ENCODE measurements around the gene SPDYE3. TPM values are rescaled to one million over a fixed set of nuclear protein-coding genes. Genes with fewer than 3 reads are reported as not detected.
"Not testable (repeated sequence)": the region's sequence is repeated elsewhere in the genome, so short reads cannot be mapped to it uniquely, and the experiment has no call there.

Gene SPDYE3
- total RNA-seq, 4 donors from 2014 or later: not detected

DNA sequence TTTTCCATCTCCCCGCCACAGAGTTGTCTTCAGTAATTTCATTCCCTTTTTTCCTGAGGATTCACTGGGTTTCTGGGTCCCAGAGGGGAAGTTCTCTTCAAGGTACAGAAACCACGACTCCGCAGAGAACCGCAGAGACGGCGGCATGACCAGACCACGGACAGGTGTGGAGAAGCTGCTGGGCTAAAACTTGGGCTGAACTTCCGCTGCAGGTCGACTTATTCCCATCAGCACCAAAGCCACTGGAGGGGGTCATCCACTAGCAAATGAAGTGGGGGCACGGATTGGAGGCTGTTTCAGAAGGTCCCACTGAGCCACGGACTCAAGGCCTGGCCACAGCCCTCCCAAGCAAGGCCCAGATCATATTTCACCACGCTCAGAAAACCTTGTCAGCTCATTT is 3.0 kb upstream of the SPDYE3 start:
- H3K4me3 ChIP-seq (ENCODE audit: low read depth, poor library complexity, severe bottlenecking); DNase-seq (ENCODE audit: low spot score in 2 of 2); intact Hi-C loops (cut with DNase I; ENCODE audit: low total_unique reads): not testable (repeated sequence)
- 84 to 94% methylated on average over 9 to 11 of the region's 12 CpGs for WGBS, 2 donors

DNA sequence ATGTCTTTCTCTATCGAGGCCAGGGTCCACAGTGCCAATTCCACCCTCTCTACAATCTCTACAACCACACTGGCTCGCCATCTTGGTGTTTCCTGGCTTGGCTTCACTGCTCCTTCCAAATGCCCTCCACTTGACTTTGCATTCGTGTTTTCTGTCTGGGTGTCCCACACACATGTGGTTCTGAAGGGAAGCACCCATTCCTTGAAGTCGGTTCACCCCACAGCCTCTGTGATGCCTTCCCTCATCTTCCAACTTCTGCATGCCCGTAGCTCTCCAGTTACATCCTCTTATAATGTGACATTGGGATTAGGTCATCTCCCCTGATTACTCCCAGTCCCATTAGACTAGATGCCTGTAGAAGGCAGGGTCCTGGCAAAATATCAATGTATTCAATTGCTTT is 10.8 kb downstream of the SPDYE3 start:
- DNase-seq (ENCODE audit: low spot score in 2 of 2): peak in 1 of 2 donors; percentile 6
- 86 to 96% methylated on average over 4 to 5 of the region's 5 CpGs for WGBS, 2 donors
- intact Hi-C loops (cut with DNase I; ENCODE audit: low total_unique reads): not testable (repeated sequence)

DNA sequence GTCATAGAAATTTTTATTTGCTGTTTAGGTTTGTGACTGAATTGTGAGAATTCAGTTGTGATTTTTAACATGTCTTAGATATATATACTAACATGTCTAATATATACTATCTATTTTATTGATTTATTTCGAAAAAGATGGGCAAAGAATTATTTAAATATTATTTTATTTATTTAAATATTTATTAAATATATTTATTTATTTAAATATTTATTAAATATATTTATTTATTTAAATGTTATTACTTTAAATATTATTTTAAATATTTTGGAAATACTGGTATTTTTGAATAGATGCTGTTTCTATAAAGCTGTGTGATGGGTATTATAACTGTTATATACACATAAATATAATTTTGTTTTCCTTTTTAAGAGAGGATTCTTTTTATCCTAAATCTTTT is 14.1 kb downstream of the SPDYE3 start:
- WGBS, 2 donors: 100% methylated on average over 1 of the region's 1 CpG
- H3K4me3 ChIP-seq (ENCODE audit: low read depth, poor library complexity, severe bottlenecking); DNase-seq (ENCODE audit: low spot score in 2 of 2); intact Hi-C loops (cut with DNase I; ENCODE audit: low total_unique reads): not testable (repeated sequence)

More for the DNA sequence above, 10.8 kb downstream of the SPDYE3 start:
- not testable (repeated sequence) for H3K4me3 ChIP-seq (ENCODE audit: low read depth, poor library complexity, severe bottlenecking)

DNA sequence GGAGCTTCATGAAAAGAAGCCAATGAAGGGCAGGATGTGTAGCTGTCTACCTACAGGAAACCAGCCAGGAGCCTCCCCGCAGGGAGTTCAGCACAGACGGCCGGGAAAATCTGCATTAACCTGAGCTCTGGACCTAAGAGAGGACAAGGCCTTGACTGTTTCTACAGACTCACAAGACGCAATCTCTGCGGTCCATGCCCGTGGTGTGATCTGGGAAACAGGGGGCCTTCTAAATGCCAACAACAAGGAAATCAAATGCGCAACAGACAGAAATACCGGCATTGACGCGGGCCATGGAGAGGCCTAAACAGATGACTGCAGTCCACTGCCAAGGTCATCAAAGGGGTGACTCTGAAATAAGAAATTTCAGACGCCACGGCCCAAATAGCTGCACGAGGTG is 16.7 kb downstream of the SPDYE3 start:
- intact Hi-C loops (cut with DNase I; ENCODE audit: low total_unique reads); DNase-seq (ENCODE audit: low spot score in 2 of 2); H3K4me3 ChIP-seq (ENCODE audit: low read depth, poor library complexity, severe bottlenecking): not testable (repeated sequence)
- 95 to 96% methylated on average over 13 of the region's 13 CpGs for WGBS, 2 donors

DNA sequence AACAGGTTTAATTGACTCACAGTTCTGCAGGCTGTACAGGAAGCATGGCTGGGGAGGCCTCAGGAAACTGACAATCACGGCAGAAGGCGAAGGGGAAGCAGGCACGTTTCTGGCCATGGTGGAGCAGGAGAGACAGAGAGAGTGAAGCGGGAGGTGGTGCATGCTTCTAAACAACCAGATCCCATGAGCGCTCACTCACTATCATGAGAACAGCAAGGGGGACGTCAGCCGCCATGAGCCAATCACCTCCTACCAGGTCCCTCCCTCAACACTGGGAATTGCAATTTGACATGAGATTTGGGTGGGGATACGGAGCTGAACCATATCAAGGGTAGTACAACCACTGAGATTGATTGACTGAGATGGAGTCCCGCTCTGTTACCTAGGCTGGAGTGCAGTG is 18.2 kb downstream of the SPDYE3 start:
- DNase-seq (ENCODE audit: low spot score in 2 of 2); H3K4me3 ChIP-seq (ENCODE audit: low read depth, poor library complexity, severe bottlenecking); intact Hi-C loops (cut with DNase I; ENCODE audit: low total_unique reads): not testable (repeated sequence)
- WGBS, 2 donors: 81 to 94% methylated on average over 9 of the region's 9 CpGs

DNA sequence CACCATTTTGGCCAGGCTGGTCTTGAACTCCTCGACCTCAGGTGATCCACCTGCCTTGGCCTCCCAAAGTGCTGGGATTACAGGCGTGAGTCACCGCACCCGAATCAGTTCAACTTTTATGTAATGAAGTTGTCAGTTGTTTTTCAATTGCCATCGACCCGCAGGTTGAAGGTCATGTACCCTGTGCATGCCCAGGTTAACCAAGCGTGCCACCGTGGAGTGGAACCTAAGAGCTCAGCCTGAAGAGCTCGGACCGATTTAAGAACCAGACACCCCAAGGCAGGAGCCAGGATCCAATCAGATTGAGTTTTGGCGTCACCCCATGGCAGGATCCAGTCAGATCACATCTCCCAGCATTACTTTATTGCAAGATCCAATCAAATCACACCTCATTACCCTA is 19.4 kb downstream of the SPDYE3 start:
- H3K4me3 ChIP-seq (ENCODE audit: low read depth, poor library complexity, severe bottlenecking); intact Hi-C loops (cut with DNase I; ENCODE audit: low total_unique reads); DNase-seq (ENCODE audit: low spot score in 2 of 2): not testable (repeated sequence)
- WGBS, 2 donors: 95 to 98% methylated on average over 7 to 10 of the region's 11 CpGs

DNA sequence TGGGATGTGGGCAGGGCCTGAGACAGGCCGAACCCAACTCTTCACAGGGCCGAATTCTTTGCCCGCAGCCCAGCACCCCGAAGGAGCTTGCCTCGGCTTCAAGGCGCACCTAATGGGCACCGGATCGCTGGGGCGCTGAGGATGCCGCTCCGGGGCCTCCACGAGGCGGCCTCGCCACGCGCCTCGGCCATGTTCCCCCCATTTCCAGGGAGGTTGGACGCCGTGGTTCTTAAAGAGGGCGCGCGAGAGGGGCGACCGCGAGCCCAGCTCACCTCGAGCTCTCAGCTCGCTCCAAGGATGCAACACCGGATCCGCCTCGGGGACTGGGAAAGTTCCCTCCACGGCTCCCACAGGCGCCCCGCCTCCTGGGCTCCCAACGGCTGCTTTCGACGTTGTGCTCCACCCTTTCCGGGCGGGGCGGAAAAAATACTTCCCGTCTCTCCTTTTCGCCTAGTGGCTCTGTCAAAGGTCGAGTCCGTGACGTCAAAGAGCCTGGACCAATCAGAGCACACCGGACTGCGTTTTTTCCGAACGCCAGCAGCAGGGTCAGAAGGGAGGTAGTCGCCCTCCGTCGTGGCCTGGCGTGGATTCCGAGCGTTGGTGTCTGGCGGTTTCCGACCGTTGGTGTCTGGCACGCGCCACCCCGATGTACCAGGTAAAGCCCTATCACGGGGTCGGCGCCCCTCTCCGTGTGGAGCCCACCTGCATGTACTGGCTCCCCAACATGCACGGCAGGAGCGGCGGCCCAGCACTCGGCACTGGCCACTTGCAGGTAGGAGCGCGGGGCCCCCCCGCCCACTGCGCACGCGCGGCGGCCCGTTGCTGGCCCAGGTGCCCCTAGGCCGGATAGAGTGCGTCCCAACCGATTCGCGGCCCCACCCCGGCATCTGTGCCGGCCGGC is 28.3 kb downstream of the SPDYE3 start:
- TF ChIP-seq POLR2A (IDR thresholded peaks at IDR 0.05): peak in 1 of 2 donors; percentile 69
- 0% methylated on average over 13 to 52 of the region's 85 CpGs for WGBS, 2 donors
- peak overlapping the region; percentile 65 for H3K4me3 ChIP-seq (ENCODE audit: low read depth, poor library complexity, severe bottlenecking)
- intact Hi-C loops (cut with DNase I; ENCODE audit: low total_unique reads): not testable (repeated sequence)
- DNase-seq (ENCODE audit: low spot score in 2 of 2): peak; percentile 94 to 99

DNA sequence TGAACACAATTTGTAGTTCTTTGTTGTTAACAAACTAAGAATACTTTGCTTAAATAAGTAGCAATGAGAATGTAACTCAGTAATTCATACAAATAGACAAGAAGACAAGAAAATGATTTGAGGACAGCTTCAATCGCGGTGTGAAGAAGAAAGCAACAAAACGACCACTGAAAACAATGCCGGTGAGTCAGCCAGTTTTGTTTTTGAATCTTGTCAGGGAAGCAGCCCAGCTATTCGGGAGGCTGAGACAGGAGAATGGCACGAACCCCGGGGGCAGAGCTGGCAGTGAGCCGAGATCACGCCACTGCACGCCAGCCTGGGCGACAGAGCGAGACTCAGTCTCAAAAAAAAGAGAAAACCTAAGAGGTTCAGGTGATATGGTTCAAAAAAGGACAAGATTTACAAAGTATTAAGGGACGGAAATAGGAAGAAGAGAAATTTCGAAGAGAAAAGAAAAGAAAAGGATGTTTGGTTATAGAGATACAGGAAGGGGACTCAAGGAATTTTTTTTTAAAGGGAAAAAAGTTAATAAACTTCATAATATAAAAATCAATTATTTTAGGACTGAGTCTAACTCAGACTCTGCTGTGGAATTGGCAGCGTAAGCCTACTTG is 30.7 kb downstream of the SPDYE3 start:
- DNase-seq (ENCODE audit: low spot score in 2 of 2): peak in 1 of 2 donors; percentile 20
- intact Hi-C loops (cut with DNase I; ENCODE audit: low total_unique reads); H3K4me3 ChIP-seq (ENCODE audit: low read depth, poor library complexity, severe bottlenecking): not testable (repeated sequence)
- 56 to 59% methylated on average over 15 of the region's 15 CpGs for WGBS, 2 donors

DNA sequence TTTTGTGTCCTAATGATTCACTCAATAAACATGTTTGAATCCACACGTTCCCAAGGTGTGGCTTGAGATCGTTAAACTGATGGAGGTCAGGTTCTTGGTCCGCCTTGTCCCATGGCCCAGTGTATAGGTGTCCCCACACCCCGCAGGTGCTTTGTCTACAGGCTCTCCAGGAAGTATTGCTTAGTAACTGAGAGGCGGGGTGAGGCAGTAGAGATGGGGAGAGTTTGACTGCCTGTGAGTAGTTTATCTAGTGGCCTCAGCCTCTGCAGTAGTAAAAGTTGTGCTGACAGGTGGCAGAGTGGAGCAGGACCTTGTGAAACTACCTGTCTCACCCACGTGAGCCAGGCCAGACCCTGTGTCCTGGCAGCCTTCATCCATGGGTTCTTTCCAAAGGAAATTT is 33.8 kb downstream of the SPDYE3 start:
- peak in 1 of 2 donors; percentile 63 for DNase-seq (ENCODE audit: low spot score in 2 of 2)
- H3K4me3 ChIP-seq (ENCODE audit: low read depth, poor library complexity, severe bottlenecking); intact Hi-C loops (cut with DNase I; ENCODE audit: low total_unique reads): not testable (repeated sequence)
- WGBS, 2 donors: 67 to 71% methylated on average over 6 of the region's 6 CpGs

DNA sequence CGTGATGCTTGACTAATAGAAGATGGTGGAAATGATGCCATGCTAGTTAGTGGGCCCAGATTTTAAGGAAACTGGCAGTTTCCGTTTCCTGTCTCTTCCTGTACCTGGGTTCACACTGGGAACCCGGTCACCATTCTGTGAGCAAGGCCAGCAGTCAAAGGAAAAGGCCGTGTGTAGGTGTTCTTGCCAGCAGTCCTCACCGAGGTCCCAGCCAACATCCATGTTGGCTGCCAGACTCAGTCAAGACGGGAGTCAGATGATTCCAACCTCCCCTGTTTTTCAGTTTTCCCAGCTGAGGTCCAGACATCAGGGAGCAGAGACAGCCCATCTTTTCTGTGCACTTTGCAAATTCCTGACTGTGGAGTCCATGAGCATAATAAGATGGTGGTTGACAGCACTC is 35.3 kb downstream of the SPDYE3 start:
- TF ChIP-seq, protein P1, sequence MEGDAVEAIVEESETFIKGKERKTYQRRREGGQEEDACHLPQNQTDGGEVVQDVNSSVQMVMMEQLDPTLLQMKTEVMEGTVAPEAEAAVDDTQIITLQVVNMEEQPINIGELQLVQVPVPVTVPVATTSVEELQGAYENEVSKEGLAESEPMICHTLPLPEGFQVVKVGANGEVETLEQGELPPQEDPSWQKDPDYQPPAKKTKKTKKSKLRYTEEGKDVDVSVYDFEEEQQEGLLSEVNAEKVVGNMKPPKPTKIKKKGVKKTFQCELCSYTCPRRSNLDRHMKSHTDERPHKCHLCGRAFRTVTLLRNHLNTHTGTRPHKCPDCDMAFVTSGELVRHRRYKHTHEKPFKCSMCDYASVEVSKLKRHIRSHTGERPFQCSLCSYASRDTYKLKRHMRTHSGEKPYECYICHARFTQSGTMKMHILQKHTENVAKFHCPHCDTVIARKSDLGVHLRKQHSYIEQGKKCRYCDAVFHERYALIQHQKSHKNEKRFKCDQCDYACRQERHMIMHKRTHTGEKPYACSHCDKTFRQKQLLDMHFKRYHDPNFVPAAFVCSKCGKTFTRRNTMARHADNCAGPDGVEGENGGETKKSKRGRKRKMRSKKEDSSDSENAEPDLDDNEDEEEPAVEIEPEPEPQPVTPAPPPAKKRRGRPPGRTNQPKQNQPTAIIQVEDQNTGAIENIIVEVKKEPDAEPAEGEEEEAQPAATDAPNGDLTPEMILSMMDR (IDR thresholded peaks at IDR 0.05): no peak
- TF ChIP-seq POLR2A (IDR thresholded peaks at IDR 0.05): no peak
- WGBS, 2 donors: 53 to 66% methylated on average over 6 of the region's 6 CpGs
- H3K4me3 ChIP-seq (ENCODE audit: low read depth, poor library complexity, severe bottlenecking): no peak overlapping the region
- no peak for DNase-seq (ENCODE audit: low spot score in 2 of 2)
- intact Hi-C loops (cut with DNase I; ENCODE audit: low total_unique reads): no loop called here

DNA sequence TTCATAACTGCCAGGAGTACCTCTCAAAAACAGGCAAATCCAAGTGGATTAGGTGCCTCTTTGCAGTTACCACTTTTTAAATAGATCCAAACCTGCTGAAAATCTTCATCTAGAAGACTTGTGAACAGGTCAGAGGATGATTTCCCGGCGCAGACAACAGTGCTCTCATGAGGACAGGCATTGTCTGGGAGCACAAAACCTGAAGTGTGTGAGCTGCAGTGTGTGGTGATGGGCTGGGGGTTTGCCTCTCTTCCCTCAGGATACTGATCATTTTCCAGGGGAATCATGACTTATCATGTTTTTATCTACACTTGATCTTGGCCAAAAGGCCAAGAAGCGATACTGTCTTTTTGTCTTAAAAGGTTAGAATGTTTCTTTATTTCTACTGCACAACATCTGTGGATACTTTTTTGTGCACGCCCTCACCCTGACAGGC is 36.6 kb downstream of the SPDYE3 start:
- 75 to 78% methylated on average over 4 of the region's 4 CpGs for WGBS, 2 donors
- H3K4me3 ChIP-seq (ENCODE audit: low read depth, poor library complexity, severe bottlenecking); intact Hi-C loops (cut with DNase I; ENCODE audit: low total_unique reads); DNase-seq (ENCODE audit: low spot score in 2 of 2): not testable (repeated sequence)

DNA sequence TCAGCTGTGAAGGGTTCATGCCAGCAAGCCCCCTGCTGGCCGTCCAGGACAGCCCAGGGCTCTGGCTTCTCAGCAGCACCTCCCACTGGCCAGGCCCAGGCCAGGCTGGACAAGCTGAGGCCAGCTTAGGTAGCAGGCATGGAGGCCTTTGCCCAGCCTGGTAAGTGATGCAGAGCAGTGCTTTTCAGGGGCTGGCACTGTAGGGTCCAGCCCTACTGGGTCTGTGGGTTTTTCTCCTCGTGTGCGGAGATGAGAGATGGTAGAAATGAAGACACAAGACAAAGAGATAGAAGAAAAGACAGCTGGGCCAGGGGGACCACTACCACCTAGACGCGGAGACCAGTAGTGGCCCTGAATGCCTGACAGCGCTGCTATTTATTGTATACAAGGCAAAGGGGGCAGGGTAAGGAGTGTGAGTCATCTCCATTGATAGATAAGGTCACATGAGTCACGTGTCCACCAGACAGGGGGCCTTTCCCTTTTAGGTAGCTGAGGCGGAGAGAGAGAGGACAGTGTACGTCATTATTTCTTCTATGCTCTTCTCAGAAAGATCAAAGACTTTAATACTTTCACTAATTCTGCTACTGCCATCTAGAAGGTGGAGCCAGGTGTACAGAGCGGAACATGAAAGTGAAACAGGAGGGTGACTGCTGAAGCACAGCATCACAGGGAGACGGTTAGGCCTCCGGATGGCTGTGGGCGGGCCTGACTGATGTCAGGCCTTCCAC is 37.2 kb downstream of the SPDYE3 start:
- DNase-seq (ENCODE audit: low spot score in 2 of 2); intact Hi-C loops (cut with DNase I; ENCODE audit: low total_unique reads); H3K4me3 ChIP-seq (ENCODE audit: low read depth, poor library complexity, severe bottlenecking): not testable (repeated sequence)
- 62 to 68% methylated on average over 8 to 10 of the region's 13 CpGs for WGBS, 2 donors

DNA sequence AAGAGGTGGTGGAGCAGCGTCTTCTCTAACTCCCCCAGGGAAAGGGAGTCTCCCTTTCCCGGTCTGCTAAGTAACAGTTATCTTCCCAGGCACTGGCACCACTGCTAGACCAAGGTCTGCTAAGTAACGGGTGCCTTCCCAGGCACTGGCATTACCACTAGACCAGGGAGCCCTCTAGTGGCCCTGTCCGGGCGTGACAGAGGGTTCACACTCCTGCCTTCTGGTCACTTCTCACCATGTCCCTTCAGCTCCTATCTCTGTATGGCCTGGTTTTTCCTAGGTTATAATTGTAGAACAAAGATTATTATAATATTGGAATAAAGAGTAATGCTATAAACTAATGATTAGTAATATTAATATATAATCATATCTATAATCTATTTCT is 37.8 kb downstream of the SPDYE3 start:
- intact Hi-C loops (cut with DNase I; ENCODE audit: low total_unique reads); H3K4me3 ChIP-seq (ENCODE audit: low read depth, poor library complexity, severe bottlenecking): not testable (repeated sequence)
- WGBS, 2 donors: 6 to 9% methylated on average over 3 of the region's 5 CpGs
- DNase-seq (ENCODE audit: low spot score in 2 of 2): peak in 1 of 2 donors; percentile 71

All from lower leg skin (tissue), 4 donors.